Limb (tissue), 2 donors: ENCODE measurements around the gene PCTP.
A peak's percentile ranks its signal among the peaks of the same experiment; 100 is the strongest.

Experiments used
- DNase-seq, 2 donors: peaks; one replicate each; pipeline ENCODE4 v3.0.0-alpha.2; 2016; ENCODE audit errors: extremely low spot score in 2 of 2

PCTP gene

GRCh38 chr17:55793272-55793671 lies 42.4 kb downstream of the PCTP start:
- no peak for DNase-seq

- no peak for DNase-seq
These were observed 44.1 kb downstream of the PCTP start for GRCh38 chr17:55794725-55795482.

GRCh38 chr17:55806745-55807495 lies 56.1 kb downstream of the PCTP start:
- DNase-seq: no peak

GRCh38 chr17:55811536-55811935 lies 60.7 kb downstream of the PCTP start:
- no peak for DNase-seq

GRCh38 chr17:55812323-55812722 lies 61.5 kb downstream of the PCTP start:
- no peak for DNase-seq

- DNase-seq: no peak
These were observed 63.1 kb downstream of the PCTP start for GRCh38 chr17:55813944-55814343.

GRCh38 chr17:55814377-55814776 lies 63.5 kb downstream of the PCTP start:
- DNase-seq: peak in 1 of 2 donors; percentile 28

GRCh38 chr17:55816532-55817396 lies 65.9 kb downstream of the PCTP start:
- DNase-seq: peak in 1 of 2 donors; percentile 31

GRCh38 chr17:55817397-55817709 lies 66.5 kb downstream of the PCTP start:
- DNase-seq: no peak

GRCh38 chr17:55818026-55818425 lies 67.2 kb downstream of the PCTP start:
- no peak for DNase-seq

GRCh38 chr17:55818451-55819375 lies 67.9 kb downstream of the PCTP start:
- no peak for DNase-seq

GRCh38 chr17:55820675-55821074 lies 69.8 kb downstream of the PCTP start:
- no peak for DNase-seq

- DNase-seq: no peak
These were observed 71.2 kb downstream of the PCTP start for GRCh38 chr17:55822028-55822427.

GRCh38 chr17:55825213-55825612 lies 74.4 kb downstream of the PCTP start:
- no peak for DNase-seq
